Stimulated activated CD8-positive, alpha-beta memory T cell treated with anti-CD3 and anti-CD28 coated beads, Interleukin-7, amount 100 ng/mL, for 1 hour (primary cell): ENCODE data around the gene HBA2.
"Not testable (repeated sequence)": the region's sequence is repeated elsewhere in the genome, so short reads cannot be mapped to it uniquely, and the experiment has no call there.

Experiments
- DNase-seq, 2 donors: peaks; one replicate each; pipeline ENCODE4 v3.0.0-alpha.2; 2020; ENCODE audit warnings: low read depth in 2 of 2

Gene HBA2

DNA sequence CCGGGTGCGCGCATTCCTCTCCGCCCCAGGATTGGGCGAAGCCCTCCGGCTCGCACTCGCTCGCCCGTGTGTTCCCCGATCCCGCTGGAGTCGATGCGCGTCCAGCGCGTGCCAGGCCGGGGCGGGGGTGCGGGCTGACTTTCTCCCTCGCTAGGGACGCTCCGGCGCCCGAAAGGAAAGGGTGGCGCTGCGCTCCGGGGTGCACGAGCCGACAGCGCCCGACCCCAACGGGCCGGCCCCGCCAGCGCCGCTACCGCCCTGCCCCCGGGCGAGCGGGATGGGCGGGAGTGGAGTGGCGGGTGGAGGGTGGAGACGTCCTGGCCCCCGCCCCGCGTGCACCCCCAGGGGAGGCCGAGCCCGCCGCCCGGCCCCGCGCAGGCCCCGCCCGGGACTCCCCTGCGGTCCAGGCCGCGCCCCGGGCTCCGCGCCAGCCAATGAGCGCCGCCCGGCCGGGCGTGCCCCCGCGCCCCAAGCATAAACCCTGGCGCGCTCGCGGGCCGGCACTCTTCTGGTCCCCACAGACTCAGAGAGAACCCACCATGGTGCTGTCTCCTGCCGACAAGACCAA is at the start of gene HBA2:
HBA2 (plus strand) TSS at position 503 of the 568 bp plus-strand sequence; CDS start at position 540, 37 bp downstream.
- DNase-seq: not testable (repeated sequence)

DNA sequence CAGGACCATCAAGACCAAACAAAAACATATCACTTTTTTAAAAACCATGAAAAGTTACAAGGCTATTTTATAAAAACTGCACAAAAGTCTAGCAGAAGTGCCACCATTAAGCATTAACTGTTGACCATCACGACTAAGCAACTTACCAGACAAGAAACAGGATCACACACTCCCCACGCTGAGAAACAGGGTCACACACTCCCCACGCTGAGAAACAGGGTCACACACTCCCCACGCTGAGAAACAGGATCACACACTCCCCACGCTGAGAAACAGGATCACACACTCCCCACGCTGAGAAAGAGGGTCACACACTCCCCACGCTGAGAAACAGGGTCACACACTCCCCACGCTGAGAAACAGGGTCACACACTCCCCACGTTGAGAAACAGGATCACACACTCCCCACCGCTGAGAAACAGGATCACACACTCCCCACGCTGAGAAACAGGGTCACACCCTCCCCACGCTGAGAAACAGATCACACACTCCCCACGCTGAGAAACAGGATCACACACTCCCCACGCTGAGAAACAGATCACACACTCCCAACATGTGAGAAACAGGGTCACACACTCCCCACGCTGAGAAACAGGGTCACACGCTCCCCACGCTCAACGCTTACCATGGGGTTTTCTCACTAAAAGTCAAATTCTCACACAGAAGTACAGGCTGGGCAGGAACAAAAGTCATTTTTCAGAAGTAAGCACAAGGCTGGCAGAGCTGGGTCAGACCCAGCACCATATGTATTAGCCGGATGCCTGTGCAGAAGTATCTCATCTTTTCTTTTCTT is 48.9 kb upstream of the HBA2 start:
- DNase-seq: not testable (repeated sequence)

DNA sequence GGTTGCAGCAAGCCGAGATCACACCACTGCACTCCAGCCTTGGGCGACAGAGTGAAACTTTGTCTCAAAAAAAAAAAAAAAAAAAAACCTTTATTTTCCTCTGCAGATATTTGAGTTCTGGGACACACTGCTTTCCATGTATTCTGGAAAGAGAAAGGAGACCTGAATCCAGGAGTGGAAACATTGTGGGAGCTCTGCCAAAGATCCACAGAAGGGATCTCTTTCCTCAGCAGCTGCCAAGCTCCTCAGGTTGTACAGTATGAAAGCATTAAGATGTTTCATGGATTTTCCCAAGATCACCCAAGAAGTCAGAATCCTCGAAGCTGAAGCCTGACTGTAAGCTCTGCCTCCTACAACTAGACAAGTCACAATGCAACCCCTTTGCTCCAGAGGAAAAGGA is 47.7 kb upstream of the HBA2 start:
- DNase-seq: no peak

DNA sequence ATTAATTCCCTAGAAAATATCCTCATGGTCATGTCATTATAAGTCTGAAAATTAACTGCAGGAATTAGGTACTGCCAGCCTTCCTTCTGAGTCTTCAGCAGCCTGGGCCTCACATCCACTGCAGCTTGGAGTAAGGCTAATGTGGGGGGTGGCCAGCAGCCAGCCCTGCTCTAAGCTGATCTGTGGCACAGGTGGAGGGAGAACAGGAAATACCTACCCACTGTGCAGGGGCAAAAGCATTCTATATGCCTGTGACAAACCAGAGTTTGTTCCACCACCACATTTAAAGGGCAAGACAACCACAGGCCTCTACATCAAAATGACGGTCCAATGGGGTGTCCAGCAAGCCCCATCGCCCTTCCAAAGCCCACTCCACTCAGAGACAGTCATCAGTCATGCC is 43.6 kb upstream of the HBA2 start:
- no peak for DNase-seq

DNA sequence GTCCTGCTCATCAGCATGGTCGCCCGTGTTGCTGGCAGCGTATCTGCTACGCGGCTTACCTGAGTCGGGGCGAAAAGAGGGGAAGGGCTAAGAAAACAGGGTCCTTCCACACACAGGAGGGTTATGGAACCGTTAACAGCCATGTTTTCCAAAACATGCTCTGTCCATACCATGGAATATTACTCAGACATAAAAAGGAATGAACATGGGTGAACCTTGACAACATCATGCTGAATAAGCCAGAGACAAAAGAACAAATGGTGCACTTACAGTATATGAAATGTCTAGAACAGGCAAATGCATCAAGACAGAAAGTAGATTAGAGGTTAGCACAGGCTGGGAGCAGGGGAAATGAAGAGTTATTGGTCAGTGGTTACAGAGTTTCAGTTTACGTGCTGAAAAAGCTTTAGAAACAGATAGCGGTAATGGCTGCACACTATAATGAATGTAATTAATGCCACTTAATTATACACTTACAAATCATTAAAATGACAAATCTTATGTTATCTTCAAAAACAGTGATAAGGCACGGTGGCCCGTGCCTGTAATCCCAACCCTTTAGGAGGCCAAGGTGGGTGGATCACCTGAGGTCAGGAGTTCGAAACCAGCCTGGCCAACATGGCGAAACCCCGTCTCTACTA is 42.0 kb upstream of the HBA2 start:
- no peak for DNase-seq

DNA sequence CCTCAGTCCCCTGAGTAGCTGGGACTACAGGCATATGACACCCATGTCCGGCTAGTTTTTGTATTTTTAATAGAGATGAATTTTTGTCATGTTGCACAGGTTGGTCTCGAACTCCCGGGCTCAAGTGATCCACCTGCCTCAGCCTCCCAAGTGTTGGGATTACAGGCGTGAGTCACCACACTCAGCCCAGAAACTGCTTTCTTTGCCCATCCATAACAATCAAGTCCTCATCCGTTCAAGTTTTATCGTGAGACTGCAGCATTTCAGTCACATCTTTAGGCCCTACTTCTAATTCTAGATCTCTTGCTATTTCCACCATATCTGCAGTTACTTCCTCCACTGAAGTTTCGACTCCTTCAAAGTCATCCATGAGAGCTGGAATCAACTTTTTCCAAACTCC is 40.6 kb upstream of the HBA2 start:
- DNase-seq: no peak

DNA sequence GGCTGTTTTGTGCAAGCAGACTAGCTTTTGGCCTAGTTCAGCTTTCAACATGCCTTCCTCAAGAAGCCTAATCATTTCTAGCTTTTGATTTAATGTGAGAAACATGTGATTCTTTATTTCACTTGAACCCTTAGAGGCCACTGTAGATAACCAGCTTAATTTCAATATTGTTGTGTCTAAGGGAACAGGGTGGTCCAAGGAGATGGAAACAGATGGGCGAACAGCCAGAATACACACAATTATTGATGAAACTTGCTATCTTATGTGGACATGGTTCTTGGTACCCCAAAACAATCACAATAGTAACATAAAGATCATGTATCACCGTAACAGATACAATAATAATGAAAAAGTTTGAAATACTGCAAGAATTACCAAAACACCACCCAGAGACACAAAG is 39.0 kb upstream of the HBA2 start:
- no peak for DNase-seq

DNA sequence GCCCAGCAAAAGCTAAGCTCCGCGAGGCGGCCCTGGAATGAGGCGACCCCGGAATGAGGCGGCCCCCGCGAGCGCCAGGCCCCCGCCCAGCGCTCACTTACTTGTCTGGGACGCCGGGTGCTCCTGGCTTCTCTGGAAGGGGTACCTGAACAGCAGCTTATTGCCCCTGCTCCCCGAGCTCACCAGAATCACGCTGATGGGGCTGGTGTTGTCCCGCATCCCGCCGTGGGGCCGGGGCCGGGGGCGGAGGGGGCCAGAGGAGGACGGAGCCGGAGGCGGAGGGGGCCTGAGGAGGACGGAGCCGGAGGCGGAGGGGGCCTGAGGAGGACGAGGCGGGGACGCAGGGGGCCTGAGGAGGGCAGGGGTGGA is 34.6 kb upstream of the HBA2 start:
- no peak for DNase-seq

DNA sequence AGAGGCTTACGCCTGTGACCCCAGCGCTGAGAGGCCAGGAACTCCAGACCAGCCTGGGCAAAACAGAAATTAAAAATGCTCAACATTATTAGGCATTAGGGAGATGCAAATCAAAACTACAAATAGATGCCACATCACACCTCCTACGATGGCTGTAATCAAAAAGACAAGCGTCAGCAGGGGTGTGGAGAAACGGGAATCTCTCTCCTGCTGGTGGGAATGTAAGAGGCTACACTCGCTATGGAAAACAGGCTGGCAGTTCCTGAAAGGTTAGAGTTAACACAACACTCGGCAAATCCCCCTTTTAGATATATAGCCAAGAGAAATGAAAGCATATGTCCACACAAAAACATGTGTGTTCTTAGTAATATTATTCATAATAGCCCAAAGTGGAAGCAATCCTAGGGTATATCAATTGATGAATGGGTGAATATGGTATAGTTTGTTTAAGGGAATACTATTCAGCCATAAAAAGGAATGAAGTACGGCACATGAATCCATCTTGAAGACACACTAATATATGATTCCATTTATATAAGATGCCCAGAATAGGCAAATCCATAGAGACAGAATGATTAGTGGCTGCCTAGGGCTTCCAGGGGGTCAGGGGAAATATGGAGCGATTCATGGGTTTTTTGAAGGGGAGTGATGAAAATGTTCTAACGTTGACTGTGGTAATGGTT is 32.4 kb upstream of the HBA2 start:
- no peak for DNase-seq

DNA sequence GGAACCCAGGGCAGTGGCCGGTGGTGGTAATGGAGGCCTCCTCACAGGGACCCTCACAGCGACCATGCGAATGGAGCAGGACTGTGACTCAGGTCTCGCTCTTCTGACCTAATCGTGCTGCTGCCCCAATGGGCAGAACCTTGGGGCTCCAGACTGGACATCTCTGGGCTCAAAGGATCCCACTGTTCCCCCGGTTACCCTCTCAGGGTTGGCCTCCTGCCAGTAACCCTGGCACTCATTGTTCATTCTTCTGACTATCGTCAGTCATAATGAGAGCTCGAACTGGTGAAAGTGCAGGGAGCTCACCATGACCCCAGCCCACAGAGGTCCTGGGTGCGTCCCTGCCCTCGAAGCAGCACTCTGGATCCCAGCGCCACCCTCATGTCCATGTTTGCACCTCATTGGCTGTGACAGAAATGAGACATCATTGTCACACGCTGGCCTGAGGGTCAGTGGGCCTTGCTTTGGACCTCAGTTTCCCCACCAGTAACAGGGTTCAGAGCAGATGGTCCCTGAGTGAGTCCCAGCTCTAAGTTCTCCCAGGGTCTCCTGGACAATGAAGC is 30.2 kb upstream of the HBA2 start:
- no peak for DNase-seq

DNA sequence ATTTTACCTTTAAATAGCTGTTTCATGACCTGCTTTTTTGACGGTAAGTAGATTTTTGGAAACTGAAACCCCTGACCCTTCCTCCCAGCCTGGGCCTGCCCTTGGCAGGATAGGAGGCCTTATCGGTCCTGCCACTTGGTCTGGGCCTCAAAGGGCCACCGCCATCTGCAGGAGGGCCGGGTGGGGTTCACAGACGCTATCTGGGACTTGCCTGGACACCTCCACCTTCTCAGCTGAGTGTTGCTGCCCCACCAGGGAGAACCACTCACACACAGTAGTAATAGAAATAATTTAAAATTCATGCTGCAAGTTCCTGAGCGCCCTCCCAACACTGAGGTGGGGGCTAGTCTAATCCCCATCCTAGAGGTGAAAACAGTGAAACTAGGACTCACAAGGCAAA is 29.6 kb upstream of the HBA2 start:
- no peak for DNase-seq

DNA sequence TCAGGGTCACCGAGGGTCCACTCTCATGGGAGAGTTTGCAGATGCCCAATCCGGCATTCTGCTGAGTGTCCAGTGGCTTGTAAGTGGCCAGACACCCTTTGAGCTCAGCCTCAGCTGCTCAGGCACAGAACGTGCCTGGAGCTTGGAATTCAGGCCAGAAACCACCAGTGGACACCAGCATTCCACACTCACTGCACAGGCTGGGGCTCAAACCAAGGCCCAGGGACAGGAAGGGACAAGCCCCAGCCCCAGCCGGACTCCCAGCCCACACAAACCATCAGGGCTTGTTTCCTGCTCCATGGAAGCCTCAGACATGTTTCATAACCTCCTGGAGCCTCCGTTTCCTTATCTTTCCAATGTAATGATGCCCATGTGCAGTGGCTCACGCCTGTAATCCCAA is 29.2 kb upstream of the HBA2 start:
- no peak for DNase-seq

DNA sequence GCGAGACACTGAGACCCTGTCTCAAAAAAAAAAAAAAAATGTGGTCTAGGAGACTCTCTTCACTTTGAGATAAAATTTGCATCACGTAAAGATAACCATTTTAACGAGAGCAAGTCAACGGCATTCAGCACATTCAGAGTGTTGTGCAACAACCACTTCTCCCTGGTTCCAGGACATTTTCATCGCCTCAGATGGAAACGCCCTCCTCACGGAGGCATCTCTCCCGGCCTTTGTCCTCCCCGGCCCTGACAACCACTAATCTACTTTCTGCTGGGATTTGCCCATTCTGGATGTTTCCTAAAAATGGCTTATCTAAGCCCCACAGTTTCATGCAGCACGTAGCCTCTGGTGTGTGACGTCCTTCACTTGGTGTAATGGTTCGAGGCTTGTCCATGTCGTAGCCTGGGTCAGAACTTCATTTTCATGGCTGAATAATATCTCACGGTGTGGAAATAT is 27.9 kb upstream of the HBA2 start:
- no peak for DNase-seq

DNA sequence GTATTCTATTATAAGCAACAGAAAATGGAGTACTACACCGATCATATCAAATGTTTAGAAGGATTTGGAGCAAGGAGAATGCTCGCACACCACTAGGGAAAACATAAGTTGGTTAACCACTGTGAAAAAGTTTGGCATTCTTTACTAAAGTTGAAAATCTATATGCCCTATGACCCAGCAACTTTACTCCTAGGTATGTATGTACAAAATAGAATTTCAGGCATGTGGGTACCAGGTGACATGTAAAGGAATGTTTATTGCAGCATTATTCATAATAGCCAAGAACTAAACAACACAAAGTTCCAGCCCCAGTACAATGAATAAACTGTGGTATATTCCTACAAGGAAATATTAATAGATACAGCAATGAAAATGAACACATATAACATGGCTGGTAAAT is 26.0 kb upstream of the HBA2 start:
- no peak for DNase-seq

DNA sequence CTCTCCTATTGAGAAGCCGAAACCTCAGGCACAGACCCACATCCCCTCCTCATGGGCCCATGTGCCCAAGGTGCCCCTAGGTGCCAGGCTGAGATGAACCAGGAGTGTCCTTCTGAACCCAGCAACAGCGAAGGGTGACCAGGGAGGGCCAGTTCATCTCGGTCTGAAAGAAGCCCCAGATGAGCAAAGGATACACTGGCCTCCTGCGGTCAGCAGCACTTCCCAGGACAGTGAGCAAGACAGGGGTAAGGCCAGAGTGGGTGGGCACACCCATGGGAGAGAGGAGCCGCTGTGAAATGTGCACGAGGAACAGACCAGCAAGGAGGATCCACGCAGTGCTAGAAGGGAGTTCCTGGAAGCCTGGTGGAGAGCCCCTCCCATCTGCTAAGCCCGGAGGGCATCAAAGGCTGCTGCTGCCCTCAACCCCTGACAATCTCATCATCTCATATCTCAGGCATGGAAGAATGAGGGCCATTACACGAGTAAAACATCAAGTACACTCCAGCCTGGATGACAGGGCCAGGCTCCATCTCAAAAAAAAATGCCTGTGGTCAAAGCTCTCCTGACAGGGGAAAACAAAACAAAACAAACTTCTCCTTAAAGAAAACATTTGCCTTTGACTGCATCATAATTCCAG is 23.5 kb upstream of the HBA2 start:
- no peak for DNase-seq

DNA sequence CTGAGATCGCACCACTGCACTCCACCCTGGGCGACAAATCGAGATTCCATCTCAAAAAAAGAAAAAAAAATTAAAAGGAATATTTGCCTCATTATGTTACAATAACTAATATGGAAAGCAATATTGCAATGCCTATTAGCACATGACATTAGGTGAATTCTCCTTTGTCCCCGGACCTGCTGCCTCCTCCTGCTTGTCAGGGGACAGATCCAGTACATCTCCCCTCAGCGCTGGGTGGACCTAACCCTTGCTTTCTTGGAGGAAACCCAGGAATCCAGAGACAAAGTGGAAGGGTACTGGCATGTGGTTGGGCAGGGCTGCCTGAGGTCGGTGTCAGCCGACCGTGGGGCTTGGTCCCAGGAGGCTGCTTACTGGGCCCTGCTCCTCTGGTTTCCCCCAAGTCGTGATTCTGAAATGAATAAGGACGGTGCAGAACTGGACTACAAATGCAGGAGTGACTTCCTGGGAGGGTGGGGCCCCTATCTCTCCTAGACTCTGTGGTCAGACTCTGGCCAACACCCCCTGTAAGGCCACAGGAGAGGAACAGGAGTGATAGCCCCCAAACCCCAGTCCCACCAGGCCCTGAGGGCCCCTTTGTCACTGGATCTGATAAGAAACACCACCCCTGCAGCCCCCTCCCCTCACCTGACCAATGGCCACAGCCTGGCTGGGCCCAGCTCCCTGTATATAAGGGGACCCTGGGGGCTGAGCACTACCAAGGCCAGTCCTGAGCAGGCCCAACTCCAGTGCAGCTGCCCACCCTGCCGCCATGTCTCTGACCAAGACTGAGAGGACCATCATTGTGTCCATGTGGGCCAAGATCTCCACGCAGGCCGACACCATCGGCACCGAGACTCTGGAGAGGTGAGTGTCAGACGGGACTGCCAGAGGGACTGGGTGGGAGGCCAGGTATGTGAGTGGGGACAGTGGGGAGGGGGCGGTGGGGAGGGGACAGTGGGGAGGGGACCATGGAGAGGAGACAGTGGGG is 20.2 kb upstream of the HBA2 start, which contains the start of gene HBZ:
HBZ (plus strand) TSS at position 504 of the 988 bp plus-strand sequence; CDS start at position 770, 266 bp downstream.
- DNase-seq: no peak

DNA sequence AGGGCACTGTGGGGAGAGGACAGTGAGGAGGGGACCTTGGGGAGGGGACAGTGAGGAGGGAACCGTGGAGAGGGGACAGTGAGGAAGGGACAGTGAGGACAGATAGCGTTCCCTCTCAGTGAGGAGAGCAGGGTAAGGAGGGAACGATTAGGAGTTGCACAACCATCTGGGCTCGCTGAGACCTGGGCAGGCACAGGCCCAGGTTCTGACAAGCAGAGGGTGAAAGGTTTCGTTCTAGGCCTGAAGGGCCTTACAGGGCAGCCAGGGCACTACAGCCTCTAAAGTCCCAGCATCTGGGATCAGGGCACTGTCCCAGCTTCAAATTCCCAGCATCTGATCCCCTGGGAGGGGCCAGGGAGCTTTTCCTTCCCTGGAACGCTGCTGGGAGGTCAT is 19.6 kb upstream of the HBA2 start:
- not testable (repeated sequence) for DNase-seq

DNA sequence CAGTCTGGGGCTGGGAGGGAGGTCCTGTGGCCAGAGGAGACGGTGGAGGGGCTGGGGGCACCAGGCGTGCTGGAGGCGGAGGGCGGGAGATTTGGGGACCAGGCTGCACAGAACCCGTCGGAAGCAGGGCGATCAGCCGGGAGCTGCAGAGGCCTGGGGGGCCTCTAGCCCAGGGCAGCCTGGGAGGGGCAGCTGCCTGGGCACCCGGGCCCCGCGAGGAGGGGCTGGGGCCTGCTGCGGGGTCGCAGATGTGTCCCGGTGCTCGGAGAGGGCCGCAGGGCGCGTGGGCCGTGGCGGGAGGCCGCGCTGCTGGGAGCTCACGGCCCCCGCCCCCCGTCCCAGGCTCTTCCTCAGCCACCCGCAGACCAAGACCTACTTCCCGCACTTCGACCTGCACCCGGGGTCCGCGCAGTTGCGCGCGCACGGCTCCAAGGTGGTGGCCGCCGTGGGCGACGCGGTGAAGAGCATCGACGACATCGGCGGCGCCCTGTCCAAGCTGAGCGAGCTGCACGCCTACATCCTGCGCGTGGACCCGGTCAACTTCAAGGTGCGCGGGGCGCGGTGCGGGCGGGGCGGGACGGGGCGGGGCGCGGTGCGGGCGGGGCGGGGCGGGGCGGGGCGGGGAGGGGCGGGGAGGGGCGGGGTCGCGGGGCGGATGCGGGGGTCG is 19.0 kb upstream of the HBA2 start:
- not testable (repeated sequence) for DNase-seq

DNA sequence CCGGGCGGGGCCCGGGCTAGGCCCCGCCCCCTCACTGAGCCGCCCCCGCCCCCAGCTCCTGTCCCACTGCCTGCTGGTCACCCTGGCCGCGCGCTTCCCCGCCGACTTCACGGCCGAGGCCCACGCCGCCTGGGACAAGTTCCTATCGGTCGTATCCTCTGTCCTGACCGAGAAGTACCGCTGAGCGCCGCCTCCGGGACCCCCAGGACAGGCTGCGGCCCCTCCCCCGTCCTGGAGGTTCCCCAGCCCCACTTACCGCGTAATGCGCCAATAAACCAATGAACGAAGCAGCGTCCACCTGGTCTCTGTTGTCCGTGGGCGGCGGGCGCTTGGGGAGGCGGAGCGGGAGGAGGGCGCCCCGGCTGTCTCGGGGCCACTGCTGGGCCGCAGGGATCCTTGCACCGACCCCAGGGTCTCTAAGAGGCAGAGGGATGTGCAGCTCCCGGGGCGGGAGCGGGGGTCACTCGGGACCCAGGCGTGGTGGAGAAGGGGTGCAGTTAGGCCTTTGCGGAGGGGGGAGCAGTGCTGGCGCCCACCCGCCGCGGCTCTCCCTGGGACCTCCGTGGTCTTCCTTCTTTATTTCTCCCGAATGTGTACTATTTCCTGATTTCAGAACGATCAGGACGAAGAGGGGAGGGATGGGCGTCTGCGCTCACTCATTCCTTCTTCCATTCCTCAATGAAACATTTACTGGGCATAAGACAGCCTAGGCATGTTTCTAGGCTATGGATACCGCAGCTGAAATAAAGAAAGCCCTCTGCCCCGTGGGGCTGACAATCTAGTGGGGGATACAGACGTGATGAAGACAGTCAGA is 18.3 kb upstream of the HBA2 start:
- DNase-seq: no peak
